DMS 273 treated with DMSO at 0.1 percent for 48 hours (cell line): ENCODE results near the gene OR2T11.
"Not testable (repeated sequence)": the region's sequence is repeated elsewhere in the genome, so short reads cannot be mapped to it uniquely, and the experiment has no call there.

ENCODE experiments used
- DNase-seq: peaks from one replicate; lab custom pipeline; 2025; lab: John Stamatoyannopoulos, UW

Gene OR2T11

GRCh38 chr1:248618878-248619277, 16.0 kb downstream of the OR2T11 start:
- no peak for DNase-seq

GRCh38 chr1:248618119-248618518, 16.8 kb downstream of the OR2T11 start:
- no peak for DNase-seq

- no peak for DNase-seq
These were observed 21.1 kb downstream of the OR2T11 start for GRCh38 chr1:248613742-248614141.

GRCh38 chr1:248611883-248612414, 22.9 kb downstream of the OR2T11 start:
- DNase-seq: no peak

- no peak for DNase-seq
These were observed 24.6 kb downstream of the OR2T11 start for GRCh38 chr1:248610301-248610700.

- DNase-seq: no peak
These were observed 35.5 kb downstream of the OR2T11 start for GRCh38 chr1:248599396-248599795.

GRCh38 chr1:248597589-248597988, 37.3 kb downstream of the OR2T11 start, which contains the start of gene OR2T10:
OR2T10 (minus strand) TSS chr1:248597700; CDS start chr1:248593768, 3,932 bp downstream.
- no peak for DNase-seq

GRCh38 chr1:248596615-248597014, 38.3 kb downstream of the OR2T11 start:
- no peak for DNase-seq

GRCh38 chr1:248593226-248593625, 41.7 kb downstream of the OR2T11 start:
- no peak for DNase-seq

GRCh38 chr1:248592655-248593054, 42.2 kb downstream of the OR2T11 start:
- no peak for DNase-seq

GRCh38 chr1:248590055-248590454, 44.8 kb downstream of the OR2T11 start:
- DNase-seq: no peak

- DNase-seq: no peak
These were observed 45.6 kb downstream of the OR2T11 start for GRCh38 chr1:248589334-248589733.

GRCh38 chr1:248585266-248585665, 49.6 kb downstream of the OR2T11 start:
- DNase-seq: no peak

- DNase-seq: no peak
These were observed 58.5 kb downstream of the OR2T11 start for GRCh38 chr1:248576260-248576980.

GRCh38 chr1:248574657-248575056, 60.2 kb downstream of the OR2T11 start, which contains the start of gene OR2T34:
OR2T34 (minus strand) TSS chr1:248574757; CDS start chr1:248574757, 0 bp downstream.
- not testable (repeated sequence) for DNase-seq

GRCh38 chr1:248573856-248574255, 61.0 kb downstream of the OR2T11 start:
- DNase-seq: not testable (repeated sequence)
